ENCODE measurements around the gene PCED1A.

Gene PCED1A

GRCh38 chr20:2888224-2888955 lies 47.9 kb upstream of the PCED1A start:
- TF ChIP-seq CTCF (IDR thresholded peaks at IDR 0.05; ENCODE audit: low read depth, low read length, poor library complexity, severe bottlenecking): no peak
- TF ChIP-seq EZH2phosphoT487 (IDR thresholded peaks at IDR 0.05; ENCODE audit: borderline replicate concordance, low read length): no peak
- H3K4me1 ChIP-seq (ENCODE audit: control insufficient read depth, low read length): peaks cover 16% of the 10 kb centered on the region
- no peaks in the 10 kb centered on the region for H3K27me3 ChIP-seq (ENCODE audit: control insufficient read depth, low read length)
- no peak overlapping the region for H3K4me3 ChIP-seq (ENCODE audit: low read length)
- H3K36me3 ChIP-seq (ENCODE audit: control insufficient read depth, low read length): peaks cover 19% of the 10 kb centered on the region
- H4K20me1 ChIP-seq (ENCODE audit: control insufficient read depth, insufficient read depth, low read depth, low read length): peaks cover 16% of the 10 kb centered on the region; the same call in 1 of the 2 replicates
- H3F3A ChIP-seq (ENCODE audit: control insufficient read depth, insufficient read depth): 0 out of 2 replicates have a peak, but pooled peaks cover 3% of the 10 kb centered on the region
- no peak overlapping the region for H3K27ac ChIP-seq (ENCODE audit: low read depth, low read length)
- H3K4me2 ChIP-seq (ENCODE audit: low read length): no peak overlapping the region
- peaks cover 94% of the 10 kb centered on the region for H3K79me2 ChIP-seq (ENCODE audit: control insufficient read depth, low read length)
- H3K9me2 ChIP-seq (replicated peaks; ENCODE audit: control insufficient read depth, low read length): no peaks in the 10 kb centered on the region
- no peaks in the 10 kb centered on the region; the same call in 1 of the 2 replicates for H3K9me3 ChIP-seq (ENCODE audit: control insufficient read depth, insufficient read depth, low read length)

- H3K36me3 ChIP-seq (ENCODE audit: control insufficient read depth, low read length): peaks cover 15% of the 10 kb centered on the region
- no peak overlapping the region for H3K4me3 ChIP-seq (ENCODE audit: low read length)
- no peak for TF ChIP-seq EZH2phosphoT487 (IDR thresholded peaks at IDR 0.05; ENCODE audit: borderline replicate concordance, low read length)
- no peak for TF ChIP-seq CTCF (IDR thresholded peaks at IDR 0.05; ENCODE audit: low read depth, low read length, poor library complexity, severe bottlenecking)
- peaks cover 16% of the 10 kb centered on the region for H3K4me1 ChIP-seq (ENCODE audit: control insufficient read depth, low read length)
- no peaks in the 10 kb centered on the region for H3K9me3 ChIP-seq (ENCODE audit: control insufficient read depth, insufficient read depth, low read length)
- H3F3A ChIP-seq (ENCODE audit: control insufficient read depth, insufficient read depth): 0 out of 2 replicates have a peak, but pooled peaks cover 3% of the 10 kb centered on the region
- no peaks in the 10 kb centered on the region for H3K9me2 ChIP-seq (replicated peaks; ENCODE audit: control insufficient read depth, low read length)
- H4K20me1 ChIP-seq (ENCODE audit: control insufficient read depth, insufficient read depth, low read depth, low read length): peaks cover 16% of the 10 kb centered on the region; the same call in 1 of the 2 replicates
- H3K79me2 ChIP-seq (ENCODE audit: control insufficient read depth, low read length): peaks cover 92% of the 10 kb centered on the region
- H3K4me2 ChIP-seq (ENCODE audit: low read length): no peak overlapping the region
- no peak overlapping the region for H3K27ac ChIP-seq (ENCODE audit: low read depth, low read length)
- H3K27me3 ChIP-seq (ENCODE audit: control insufficient read depth, low read length): no peaks in the 10 kb centered on the region
Observed at GRCh38 chr20:2887715-2888114, 47.3 kb upstream of the PCED1A start.

- TF ChIP-seq CTCF (IDR thresholded peaks at IDR 0.05; ENCODE audit: low read depth, low read length, poor library complexity, severe bottlenecking) (no peak), EZH2phosphoT487 (IDR thresholded peaks at IDR 0.05; ENCODE audit: borderline replicate concordance, low read length) (no peak)
- Histone ChIP-seq H3K4me2 (ENCODE audit: low read length) (peak overlapping the region; percentile 35), H3K79me2 (ENCODE audit: control insufficient read depth, low read length) (peaks cover 91% of the 10 kb centered on the region)
Observed at GRCh38 chr20:2883726-2884637, 43.5 kb upstream of the PCED1A start.

More at GRCh38 chr20:2883726-2884637, 43.5 kb upstream of the PCED1A start:
- Histone ChIP-seq H3F3A (ENCODE audit: control insufficient read depth, insufficient read depth) (0 out of 2 replicates have a peak, but pooled peaks cover 3% of the 10 kb centered on the region), H3K27me3 (ENCODE audit: control insufficient read depth, low read length) (no peaks in the 10 kb centered on the region), H3K36me3 (ENCODE audit: control insufficient read depth, low read length) (0 out of 2 replicates have a peak, but pooled peaks cover 3% of the 10 kb centered on the region), H4K20me1 (ENCODE audit: control insufficient read depth, insufficient read depth, low read depth, low read length) (peaks cover 16% of the 10 kb centered on the region; the same call in 1 of the 2 replicates), H3K4me3 (ENCODE audit: low read length) (0 out of 2 replicates have a peak overlapping the region, but pooled peaks have one; percentile 11), H3K27ac (ENCODE audit: low read depth, low read length) (no peak overlapping the region), H3K4me1 (ENCODE audit: control insufficient read depth, low read length) (peaks cover 16% of the 10 kb centered on the region), H3K9me3 (ENCODE audit: control insufficient read depth, insufficient read depth, low read length) (no peaks in the 10 kb centered on the region), H3K9me2 (replicated peaks; ENCODE audit: control insufficient read depth, low read length) (no peaks in the 10 kb centered on the region)

Data from DOHH2 (cell line).